AG10803 (cell line): ENCODE measurements around the gene IGFBP2.

Source experiments
- DNase-seq: peaks from one replicate; pipeline ENCODE4 v3.0.0; 2010; ENCODE audit warnings: low read depth
- H3K4me3 ChIP-seq: 2 replicates; pipeline ENCODE4 v1.5.1; 2011; ENCODE audit warnings: mild to moderate bottlenecking, low read length, control low read depth
- CTCF ChIP-seq: conservative IDR thresholded peaks from 2 replicates; pipeline ENCODE4 v1.5.1; 2011; ENCODE audit warnings: mild to moderate bottlenecking, low read length, control low read depth, inconsistent platforms

Gene IGFBP2

GRCh38 chr2:216603010-216603883 lies 30.0 kb upstream of the IGFBP2 start:
- DNase-seq = no peak
- H3K4me3 ChIP-seq = no peak overlapping the region
- TF ChIP-seq CTCF = no peak

- no peak overlapping the region for H3K4me3 ChIP-seq
- TF ChIP-seq CTCF = no peak
- DNase-seq = no peak
Measured at GRCh38 chr2:216603884-216604245, 29.4 kb upstream of the IGFBP2 start.

DNA sequence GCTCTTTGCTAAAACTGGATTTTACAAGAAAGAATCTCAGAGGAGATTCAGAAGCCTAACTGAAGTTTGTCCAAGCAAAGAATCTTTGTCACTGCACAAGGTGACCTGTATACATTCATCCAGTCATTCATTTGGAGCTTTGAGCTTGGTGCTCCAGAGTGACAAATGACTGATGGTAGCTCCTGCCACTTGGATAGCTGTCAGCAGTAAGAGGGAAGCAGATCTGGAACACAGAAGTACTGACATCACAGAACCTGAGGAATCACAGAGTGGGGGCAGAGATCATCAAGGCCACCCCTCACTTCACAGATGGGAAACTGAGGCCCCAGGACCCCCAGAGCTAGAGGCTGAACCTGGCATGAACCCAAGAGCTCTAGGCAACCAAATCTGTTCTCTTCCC lies 28.8 kb upstream of the IGFBP2 start:
- no peak overlapping the region for H3K4me3 ChIP-seq
- no peak for TF ChIP-seq CTCF
- DNase-seq = no peak

- TF ChIP-seq CTCF = no peak
- DNase-seq = no peak
- no peak overlapping the region for H3K4me3 ChIP-seq
Measured at GRCh38 chr2:216606551-216607276, 26.5 kb upstream of the IGFBP2 start.

GRCh38 chr2:216607277-216607560 lies 26.0 kb upstream of the IGFBP2 start:
- no peak for TF ChIP-seq CTCF
- DNase-seq = no peak
- no peak overlapping the region for H3K4me3 ChIP-seq

- no peak overlapping the region for H3K4me3 ChIP-seq
- TF ChIP-seq CTCF = no peak
- DNase-seq = no peak
Measured at GRCh38 chr2:216608525-216608924, 24.7 kb upstream of the IGFBP2 start.
